GM11168 (cell line): ENCODE data around the gene SMPD2.

Source experiments
- in situ Hi-C: fragments of 300-500 bp; cut with MboI; formaldehyde crosslinking; loops from one replicate; pipeline ENCODE4 v1.12.0; 2022; ENCODE audit warnings: low sequenced_read_pairs; ENCODE audit not compliant: unreplicated experiment

SMPD2 gene

DNA sequence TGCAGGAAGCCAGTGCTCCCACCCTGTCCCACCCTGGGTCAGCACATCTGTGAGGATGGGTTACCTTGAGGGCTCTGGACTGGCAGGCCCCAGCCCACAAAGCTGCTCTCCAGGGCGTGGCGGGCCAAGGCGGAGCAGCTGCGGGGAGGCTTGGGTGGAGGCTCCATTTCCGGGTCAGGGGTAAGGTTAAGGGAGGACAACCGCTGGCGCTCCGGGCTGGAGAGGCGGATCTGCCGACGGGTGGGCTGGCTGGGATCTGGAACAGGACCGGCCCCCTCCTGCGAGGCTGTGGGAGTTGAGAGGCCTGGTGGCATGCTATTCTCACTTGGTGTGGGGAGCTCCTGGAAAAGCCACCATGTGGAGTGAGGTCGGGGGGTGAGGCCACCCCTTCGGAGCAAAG lies 5.5 kb downstream of the SMPD2 start:
- in situ Hi-C loops, result no loop called here

GRCh38 chr6:109446541-109446940 lies 6.0 kb downstream of the SMPD2 start:
- in situ Hi-C loops, result no loop called here

DNA sequence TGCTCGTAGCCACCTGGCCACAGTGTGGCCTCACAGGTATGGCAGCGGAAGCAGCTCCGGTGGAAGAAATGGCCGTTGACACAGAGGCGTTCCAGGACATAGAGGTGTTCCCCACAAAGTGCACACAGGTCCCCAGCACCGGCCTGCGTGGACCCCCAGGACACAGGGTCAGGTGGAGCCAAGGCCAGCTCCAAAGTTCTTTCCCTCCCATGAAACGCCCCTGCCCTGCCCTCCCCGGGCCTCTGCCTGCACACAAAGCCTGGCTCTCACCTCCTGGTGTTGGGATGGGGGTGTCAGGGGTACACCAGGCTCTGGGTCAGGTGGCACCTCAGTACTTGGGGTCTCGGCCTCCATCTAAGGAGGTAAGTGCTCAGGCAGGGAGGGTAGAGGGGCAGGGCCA lies 6.6 kb downstream of the SMPD2 start:
- in situ Hi-C loops, result no loop called here

- in situ Hi-C loops, result no loop called here
Observed at GRCh38 chr6:109447878-109448555, 7.5 kb downstream of the SMPD2 start.

- in situ Hi-C loops, result no loop called here
Observed at GRCh38 chr6:109448615-109449014, 8.1 kb downstream of the SMPD2 start.

GRCh38 chr6:109449064-109449794 lies 8.7 kb downstream of the SMPD2 start:
- in situ Hi-C loops, result no loop called here

DNA sequence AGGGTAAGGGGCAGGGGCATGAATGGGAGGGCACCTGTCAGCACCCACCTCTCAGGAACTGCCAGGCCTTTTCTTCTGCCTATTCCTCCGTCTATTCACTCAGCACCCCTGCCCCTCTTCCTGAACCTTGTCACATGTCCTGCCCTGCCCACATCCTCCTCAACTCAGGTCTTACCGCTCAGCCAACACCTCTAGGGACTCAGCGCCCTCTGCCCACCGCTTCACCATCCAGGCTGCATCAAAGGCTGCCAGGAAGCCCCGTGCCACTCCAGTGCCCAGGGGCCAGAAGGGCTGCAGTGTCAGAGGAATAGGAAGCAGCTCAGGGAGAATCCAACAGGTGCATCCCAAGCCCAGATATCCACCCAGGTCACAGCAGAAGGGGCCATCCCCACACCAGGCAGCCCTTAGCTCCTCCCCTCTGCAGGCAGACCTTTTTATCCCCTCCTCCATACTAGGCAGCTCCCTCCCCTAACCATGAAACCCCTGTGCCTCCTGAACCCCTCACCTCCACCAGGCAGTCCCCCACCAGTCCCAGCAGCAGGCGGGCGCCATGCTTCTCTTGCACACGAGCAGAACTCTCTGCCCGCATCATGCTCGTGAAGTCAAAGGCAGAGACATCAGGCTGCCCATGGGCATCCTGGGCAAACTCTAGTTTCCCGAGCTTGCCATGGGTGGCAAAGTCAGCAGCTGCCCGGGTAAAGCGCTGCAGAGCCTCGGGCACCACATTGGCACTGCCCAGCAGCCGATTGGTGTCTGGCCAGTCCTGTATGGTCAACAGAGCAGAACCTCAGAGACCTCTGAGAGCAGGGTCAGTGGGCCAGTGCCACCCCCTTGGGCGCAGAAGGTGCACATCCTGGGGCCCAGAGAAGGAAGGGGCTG lies 9.5 kb downstream of the SMPD2 start:
- in situ Hi-C loops, result no loop called here

- in situ Hi-C loops, result no loop called here
Observed at GRCh38 chr6:109450801-109451200, 10.3 kb downstream of the SMPD2 start.

DNA sequence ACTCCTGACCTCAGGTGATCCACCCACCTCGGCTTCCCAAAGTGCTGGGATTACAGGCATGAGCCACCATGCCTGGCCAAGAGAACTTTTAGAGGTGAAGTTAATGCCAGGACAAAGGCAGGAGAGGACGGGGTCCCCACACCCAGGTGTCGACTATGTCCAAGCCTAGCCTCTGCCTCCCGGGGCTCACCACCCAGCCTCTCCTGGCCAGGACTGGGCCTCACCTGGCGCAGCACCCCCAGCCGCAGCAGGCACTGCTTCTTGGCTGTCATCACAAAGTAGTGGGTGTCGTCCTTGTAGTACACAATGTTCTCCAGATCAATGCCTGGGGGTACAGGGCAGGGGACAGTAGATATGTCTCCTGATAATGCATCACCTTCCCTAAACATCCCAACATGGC lies 10.9 kb downstream of the SMPD2 start:
- in situ Hi-C loops, result no loop called here

DNA sequence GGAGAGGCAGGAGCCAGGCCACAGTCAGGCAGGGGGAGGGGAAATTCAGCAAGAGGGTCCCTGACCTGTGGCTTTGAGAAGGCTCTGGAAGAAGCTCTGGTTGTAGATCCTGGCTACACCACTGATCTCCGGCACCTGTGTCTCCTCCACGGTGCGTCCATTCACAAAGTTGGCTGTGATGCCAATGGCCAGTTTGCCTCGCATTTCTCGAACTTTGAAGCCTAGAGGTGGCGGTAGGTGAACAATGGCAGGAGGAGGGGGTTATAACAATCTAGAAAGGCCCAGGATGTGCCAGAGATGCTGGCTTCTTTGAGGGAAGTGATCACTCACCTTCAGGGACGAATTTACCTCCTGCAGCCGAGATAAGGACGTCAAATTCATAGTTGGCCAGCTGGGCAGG lies 11.7 kb downstream of the SMPD2 start:
- in situ Hi-C loops, result no loop called here

DNA sequence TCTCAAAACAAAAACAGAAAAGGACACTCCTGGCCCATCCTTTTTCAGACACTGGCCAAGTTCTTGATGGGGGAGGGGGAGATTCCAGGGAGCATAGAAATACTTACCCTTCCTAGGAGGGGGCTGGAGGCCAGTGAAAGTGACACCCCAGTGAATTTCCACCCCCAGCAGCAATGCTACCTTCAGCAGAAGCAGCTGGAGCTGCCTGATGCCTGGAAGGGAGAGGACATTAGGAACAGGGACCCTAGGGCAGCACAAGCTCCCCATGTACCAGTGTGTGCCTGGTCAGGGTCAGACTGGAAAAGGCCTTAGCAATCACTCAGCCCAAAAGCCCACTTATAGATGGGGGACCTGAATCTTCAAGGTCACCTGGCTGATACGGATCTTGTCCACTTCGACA lies 12.6 kb downstream of the SMPD2 start:
- in situ Hi-C loops, result no loop called here

GRCh38 chr6:109453594-109454495 lies 13.3 kb downstream of the SMPD2 start:
- in situ Hi-C loops, result no loop called here

- in situ Hi-C loops, result no loop called here
Observed at GRCh38 chr6:109454496-109455436, 14.2 kb downstream of the SMPD2 start.

- in situ Hi-C loops, result no loop called here
Observed at GRCh38 chr6:109455437-109456110, 15.1 kb downstream of the SMPD2 start, which contains the start of gene MICAL1. Gene MICAL1 (minus strand): TSS chr6:109455772. CDS start chr6:109454196, 1,576 bp downstream.

- in situ Hi-C loops, result no loop called here
Observed at GRCh38 chr6:109456111-109456583, 15.6 kb downstream of the SMPD2 start.

DNA sequence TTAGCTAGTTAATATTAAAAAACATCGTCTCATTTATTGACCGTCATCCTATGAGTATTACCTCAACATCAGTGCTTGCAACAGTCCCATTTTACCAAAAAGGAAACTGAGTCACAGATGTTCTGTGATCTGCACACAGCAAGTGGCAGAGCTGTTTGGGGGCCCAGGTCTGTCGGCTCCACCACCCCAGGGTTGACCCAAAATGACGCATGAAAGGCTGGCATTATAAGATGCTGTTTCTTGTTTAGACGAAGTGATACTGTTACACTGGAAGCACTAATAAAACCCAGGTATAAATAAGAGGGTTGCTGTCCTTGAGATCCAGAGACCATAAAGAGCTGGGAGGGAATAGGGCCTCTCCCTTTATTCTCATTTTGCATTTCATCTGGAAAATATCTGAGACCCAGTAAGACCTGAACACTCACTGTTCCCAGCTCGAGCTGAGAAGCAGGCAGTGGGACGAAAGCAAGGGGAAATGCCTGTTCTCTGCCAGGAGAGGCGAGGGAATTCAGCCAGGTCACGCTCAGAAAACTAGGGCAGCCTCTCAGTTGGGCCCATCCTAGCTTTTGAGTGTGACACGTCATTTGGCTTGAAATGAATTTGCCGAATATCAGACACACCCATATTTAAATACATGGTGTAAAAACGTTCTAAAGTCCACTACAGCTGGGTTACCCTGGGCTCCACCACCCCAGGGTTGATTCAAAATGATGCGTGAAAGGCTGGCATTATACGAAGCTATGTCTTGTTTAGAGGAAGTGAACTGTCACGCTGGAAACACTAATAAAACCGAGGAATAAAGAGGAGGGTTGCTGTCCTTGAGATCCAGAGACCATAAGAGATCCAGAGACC lies 16.4 kb downstream of the SMPD2 start:
- in situ Hi-C loops, result no loop called here

GRCh38 chr6:109457562-109457996 lies 17.1 kb downstream of the SMPD2 start:
- in situ Hi-C loops, result no loop called here
